Neuronal stem cell (in vitro differentiated cells): ENCODE measurements around the gene USP10.

ENCODE experiments used
- DNase-seq: peaks from one replicate; pipeline ENCODE4 v3.0.0-alpha.2; 2013; ENCODE audit warnings: low spot score
- H2AFZ ChIP-seq: one replicate; pipeline ENCODE4 v1.6.1; 2013; ENCODE audit warnings: mild to moderate bottlenecking, low read length, inconsistent platforms
- H2AK5ac ChIP-seq: 2 replicates; pipeline ENCODE4 v1.6.1; 2013; ENCODE audit warnings: low read depth, mild to moderate bottlenecking, inconsistent platforms, low read length, moderate library complexity, mixed read lengths
- H2BK120ac ChIP-seq: 2 replicates; pipeline ENCODE4 v1.6.1; 2013; ENCODE audit warnings: low read depth, mild to moderate bottlenecking, inconsistent platforms, low read length, moderate library complexity, mixed read lengths
- H2BK12ac ChIP-seq: one replicate; pipeline ENCODE4 v1.6.1; 2013; ENCODE audit warnings: low read length, inconsistent platforms
- H2BK15ac ChIP-seq: 2 replicates; pipeline ENCODE4 v1.6.1; 2013; ENCODE audit warnings: mild to moderate bottlenecking, low read length, inconsistent platforms, mixed read lengths
- H2BK5ac ChIP-seq: one replicate; pipeline ENCODE4 v1.6.1; 2013; ENCODE audit warnings: inconsistent platforms, mild to moderate bottlenecking, low read length, moderate library complexity
- H3K14ac ChIP-seq: one replicate; pipeline ENCODE4 v1.6.1; 2013; ENCODE audit warnings: low read length, inconsistent platforms
- H3K18ac ChIP-seq: 2 replicates; pipeline ENCODE4 v1.6.1; 2013; ENCODE audit warnings: low read length, inconsistent platforms
- H3K23ac ChIP-seq: 2 replicates; pipeline ENCODE4 v1.6.1; 2013; ENCODE audit warnings: low read depth, mild to moderate bottlenecking, mixed read lengths, low read length, inconsistent platforms; ENCODE audit not compliant: poor library complexity
- H3K27ac ChIP-seq: replicated peaks from 3 replicates; pipeline ENCODE4 v1.5.1; 2013; ENCODE audit warnings: low read length, inconsistent platforms
- H3K27me3 ChIP-seq, 3 experiments: 2 replicates each; pipeline ENCODE4 v1.6.1; 2013; ENCODE audit warnings: low read length in 3 of 3, mild to moderate bottlenecking in 2 of 3, inconsistent platforms in 1 of 3, low read depth in 1 of 3, mixed read lengths in 1 of 3, moderate library complexity in 1 of 3; ENCODE audit not compliant: control insufficient read depth in 3 of 3, insufficient read depth in 3 of 3
- H3K36me3 ChIP-seq, 2 donors: replicated peaks in 1 of 2; 2 replicates each; pipeline ENCODE4 v1.6.1; 2013; ENCODE audit warnings: low read length in 2 of 2; ENCODE audit not compliant: control insufficient read depth in 2 of 2, insufficient read depth in 2 of 2
- H3K4ac ChIP-seq: 2 replicates; pipeline ENCODE4 v1.6.1; 2013; ENCODE audit warnings: inconsistent platforms, mild to moderate bottlenecking, low read length, moderate library complexity
- H3K4me1 ChIP-seq, 2 donors: 1 replicate in 1 of 2; 2 replicates in 1 of 2; pipeline ENCODE4 v1.6.1; 2013; ENCODE audit warnings: low read length in 2 of 2, low read depth in 1 of 2; ENCODE audit not compliant: control insufficient read depth in 2 of 2, insufficient read depth in 1 of 2
- H3K4me2 ChIP-seq: one replicate; pipeline ENCODE4 v1.6.1; 2013; ENCODE audit warnings: mild to moderate bottlenecking, low read length, inconsistent platforms; ENCODE audit not compliant: insufficient read depth, poor library complexity, severe bottlenecking
- H3K4me3 ChIP-seq, 2 donors: 2 replicates each; pipeline ENCODE4 v1.5.1; 2013; ENCODE audit warnings: low read length in 2 of 2, mild to moderate bottlenecking in 2 of 2, inconsistent platforms in 1 of 2, moderate library complexity in 1 of 2
- H3K79me1 ChIP-seq: one replicate; pipeline ENCODE4 v1.6.1; 2013; ENCODE audit warnings: low read depth, mild to moderate bottlenecking, inconsistent platforms, low read length, moderate library complexity
- H3K9ac ChIP-seq: one replicate; pipeline ENCODE4 v1.6.1; 2013; ENCODE audit warnings: mild to moderate bottlenecking, low read depth, low read length, inconsistent platforms; ENCODE audit not compliant: poor library complexity
- H3K9me3 ChIP-seq, 2 donors: replicated peaks in 1 of 2; 2 replicates each; pipeline versions ENCODE3 to v1.6.1; 2013; ENCODE audit warnings: low read length in 2 of 2, mild to moderate bottlenecking in 2 of 2, inconsistent platforms in 1 of 2, low read depth in 1 of 2, mixed read lengths in 1 of 2, moderate library complexity in 1 of 2; ENCODE audit not compliant: control insufficient read depth in 2 of 2, insufficient read depth in 1 of 2
- H4K8ac ChIP-seq: one replicate; pipeline ENCODE4 v1.6.1; 2013; ENCODE audit warnings: low read depth, mild to moderate bottlenecking, inconsistent platforms, low read length, moderate library complexity
- H4K91ac ChIP-seq: one replicate; pipeline ENCODE4 v1.6.1; 2013; ENCODE audit warnings: low read length, low read depth, mild to moderate bottlenecking, inconsistent platforms; ENCODE audit not compliant: poor library complexity
- WGBS, 2 donors: extraction: QIAGEN DNeasy Blood & Tissue Kit; methylation state at CpG; one replicate each; pipeline ENCODE4 v1.1.7; 2013; ENCODE audit warnings: missing lambda C conversion rate in 2 of 2, mixed read lengths in 1 of 2; ENCODE audit not compliant: insufficient read length in 2 of 2, insufficient replicate concordance in 1 of 2; ENCODE audit errors: extremely low coverage in 2 of 2; 5-methylcytosine and 5-hydroxymethylcytosine counted together

USP10 gene

GRCh38 chr16:84789431-84789830 is 89.6 kb downstream of the USP10 start:
- no peak overlapping the region for H2BK12ac ChIP-seq
- H4K91ac ChIP-seq: no peak overlapping the region
- H3K27ac ChIP-seq: no peak overlapping the region
- H3K9me3 ChIP-seq: no peaks in the 10 kb centered on the region
- H2BK5ac ChIP-seq: no peak overlapping the region
- H3K4me3 ChIP-seq: no peak overlapping the region
- H2BK15ac ChIP-seq: no peak overlapping the region
- H4K8ac ChIP-seq: no peak overlapping the region
- H2BK120ac ChIP-seq: no peak overlapping the region
- no peak for DNase-seq
- H3K4me1 ChIP-seq: no peaks in the 10 kb centered on the region
- H2AK5ac ChIP-seq: no peak overlapping the region
- H3K27me3 ChIP-seq: no peaks in the 10 kb centered on the region
- H3K9ac ChIP-seq: no peak overlapping the region
- H3K36me3 ChIP-seq: no peaks in the 10 kb centered on the region
- H3K79me1 ChIP-seq: no peaks in the 10 kb centered on the region
- peak overlapping the region; percentile 5 for H3K18ac ChIP-seq
- peak overlapping the region; percentile 76 for H3K14ac ChIP-seq
- H3K4me2 ChIP-seq: no peak overlapping the region
- no peak overlapping the region for H2AFZ ChIP-seq
- no peak overlapping the region for H3K4ac ChIP-seq
- no CpG with 5 or more reads among the region's 11 CpGs for WGBS, 2 donors
- H3K23ac ChIP-seq: no peak overlapping the region

DNA sequence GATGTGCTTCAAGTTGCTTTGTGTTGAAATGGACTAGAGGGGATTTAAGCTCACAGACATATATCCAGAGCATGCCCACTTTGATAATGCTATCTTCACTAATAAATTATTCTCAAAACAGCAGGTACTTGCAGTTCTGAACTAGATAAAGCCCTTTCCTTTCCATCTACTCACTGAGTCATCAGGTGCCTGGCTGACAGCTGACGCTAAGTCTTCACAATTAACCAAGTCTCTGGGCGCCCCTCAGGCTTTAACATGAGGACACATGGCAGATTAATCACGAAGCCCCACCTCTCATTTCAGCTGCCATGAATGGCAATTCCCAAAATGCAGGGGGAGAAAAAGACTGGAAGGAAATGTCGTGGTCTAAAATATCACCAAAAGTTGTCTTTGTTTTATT is 90.5 kb downstream of the USP10 start:
- Histone ChIP-seq H3K27me3 (no peaks in the 10 kb centered on the region), H3K14ac (no peak overlapping the region), H2AK5ac (no peak overlapping the region), H3K27ac (no peak overlapping the region), H2AFZ (no peak overlapping the region), H3K23ac (no peak overlapping the region), H3K36me3 (peaks cover 0 to under 1% of the 10 kb centered on the region in 2 donors), H3K4me2 (no peak overlapping the region), H3K79me1 (no peaks in the 10 kb centered on the region), H3K4me1 (no peaks in the 10 kb centered on the region), H2BK12ac (no peak overlapping the region), H4K91ac (no peak overlapping the region), H2BK5ac (no peak overlapping the region), H3K18ac (no peak overlapping the region), H4K8ac (no peak overlapping the region), H2BK120ac (no peak overlapping the region), H2BK15ac (no peak overlapping the region), H3K9ac (no peak overlapping the region), H3K4me3 (no peak overlapping the region), H3K4ac (no peak overlapping the region), H3K9me3 (no peaks in the 10 kb centered on the region)
- DNase-seq: no peak
- WGBS, 2 donors: no CpG with 5 or more reads among the region's 4 CpGs

- Histone ChIP-seq H3K4ac (no peak overlapping the region), H2BK120ac (no peak overlapping the region), H3K4me1 (no peaks in the 10 kb centered on the region), H3K79me1 (no peaks in the 10 kb centered on the region), H3K14ac (no peak overlapping the region), H2AK5ac (no peak overlapping the region), H4K8ac (no peak overlapping the region), H2BK12ac (no peak overlapping the region), H3K36me3 (peaks cover 0 to 3% of the 10 kb centered on the region in 2 donors), H3K9ac (no peak overlapping the region), H3K23ac (no peak overlapping the region), H3K18ac (no peak overlapping the region), H3K4me2 (no peak overlapping the region), H3K27me3 (no peaks in the 10 kb centered on the region), H2BK15ac (no peak overlapping the region), H2AFZ (no peak overlapping the region), H3K4me3 (no peak overlapping the region), H3K9me3 (no peaks in the 10 kb centered on the region), H3K27ac (no peak overlapping the region), H2BK5ac (no peak overlapping the region), H4K91ac (no peak overlapping the region)
- WGBS, 2 donors: no CpG with 5 or more reads among the region's 12 CpGs
- DNase-seq: no peak
Measured at GRCh38 chr16:84791088-84791487, 91.3 kb downstream of the USP10 start.

GRCh38 chr16:84791501-84791900 is 91.7 kb downstream of the USP10 start:
- Histone ChIP-seq H2AFZ (no peak overlapping the region), H3K4me1 (no peaks in the 10 kb centered on the region), H3K27me3 (no peaks in the 10 kb centered on the region), H4K91ac (no peak overlapping the region), H3K79me1 (no peaks in the 10 kb centered on the region), H3K9me3 (no peaks in the 10 kb centered on the region), H3K23ac (no peak overlapping the region), H3K27ac (no peak overlapping the region), H2BK15ac (no peak overlapping the region), H3K9ac (no peak overlapping the region), H2AK5ac (no peak overlapping the region), H3K4me3 (no peak overlapping the region), H2BK120ac (no peak overlapping the region), H3K4me2 (no peak overlapping the region), H4K8ac (no peak overlapping the region), H2BK5ac (no peak overlapping the region), H2BK12ac (no peak overlapping the region), H3K36me3 (peaks cover 0 to 3% of the 10 kb centered on the region in 2 donors), H3K14ac (no peak overlapping the region), H3K4ac (no peak overlapping the region), H3K18ac (no peak overlapping the region)
- no peak for DNase-seq
- no CpG with 5 or more reads among the region's 6 CpGs for WGBS, 2 donors
